ENCODE results near the gene TJP2. TPM values are rescaled to one million over a fixed set of nuclear protein-coding genes. Genes with fewer than 3 reads are reported as not detected.

Gene TJP2
- total RNA-seq, 3 donors from 2014 or later = 3.1 to 5.8 (median 4.1) TPM

- ATAC-seq = no peak
- peaks cover 45% of the 10 kb centered on the region for H3K4me1 Mint-ChIP-seq (ENCODE audit: low read depth)
- H3K27me3 Mint-ChIP-seq (ENCODE audit: low read depth) = peaks cover 37% of the 10 kb centered on the region
- DNase-seq = no peak
- no peaks in the 10 kb centered on the region for H3K9me3 Mint-ChIP-seq
- peak overlapping the region; percentile 75 for H3K4me3 Mint-ChIP-seq
- no peaks in the 10 kb centered on the region for H3K36me3 Mint-ChIP-seq (ENCODE audit: insufficient read depth)
These were observed 1.2 kb upstream of the TJP2 start for GRCh38 chr9:69172895-69173294.

DNA sequence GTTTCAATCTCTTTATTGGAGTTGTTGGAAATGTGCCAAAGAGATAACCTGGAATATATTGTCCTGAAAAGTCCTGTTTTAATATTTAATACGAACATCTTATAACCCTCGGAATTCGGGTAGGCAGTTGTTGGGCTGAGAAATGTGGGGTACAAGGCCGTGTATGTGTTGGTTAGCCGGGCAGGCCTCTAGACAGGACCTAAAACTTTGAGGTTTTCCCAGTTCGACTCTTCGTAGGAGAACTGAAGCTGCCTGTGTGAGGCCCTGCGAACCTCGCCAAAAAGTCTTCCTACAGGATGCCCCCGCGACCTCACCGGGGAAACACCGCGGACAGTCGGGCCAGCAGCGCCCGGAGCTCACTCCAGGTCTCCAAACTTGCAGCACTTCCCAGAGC lies 583 bp upstream of the TJP2 start:
- Mint-ChIP-seq H3K36me3 (ENCODE audit: insufficient read depth) (no peaks in the 10 kb centered on the region), H3K9me3 (no peaks in the 10 kb centered on the region), H3K4me1 (ENCODE audit: low read depth) (peaks cover 46% of the 10 kb centered on the region), H3K4me3 (peak overlapping the region; percentile 75), H3K27me3 (ENCODE audit: low read depth) (peaks cover 37% of the 10 kb centered on the region)
- no peak for ATAC-seq
- DNase-seq = no peak

DNA sequence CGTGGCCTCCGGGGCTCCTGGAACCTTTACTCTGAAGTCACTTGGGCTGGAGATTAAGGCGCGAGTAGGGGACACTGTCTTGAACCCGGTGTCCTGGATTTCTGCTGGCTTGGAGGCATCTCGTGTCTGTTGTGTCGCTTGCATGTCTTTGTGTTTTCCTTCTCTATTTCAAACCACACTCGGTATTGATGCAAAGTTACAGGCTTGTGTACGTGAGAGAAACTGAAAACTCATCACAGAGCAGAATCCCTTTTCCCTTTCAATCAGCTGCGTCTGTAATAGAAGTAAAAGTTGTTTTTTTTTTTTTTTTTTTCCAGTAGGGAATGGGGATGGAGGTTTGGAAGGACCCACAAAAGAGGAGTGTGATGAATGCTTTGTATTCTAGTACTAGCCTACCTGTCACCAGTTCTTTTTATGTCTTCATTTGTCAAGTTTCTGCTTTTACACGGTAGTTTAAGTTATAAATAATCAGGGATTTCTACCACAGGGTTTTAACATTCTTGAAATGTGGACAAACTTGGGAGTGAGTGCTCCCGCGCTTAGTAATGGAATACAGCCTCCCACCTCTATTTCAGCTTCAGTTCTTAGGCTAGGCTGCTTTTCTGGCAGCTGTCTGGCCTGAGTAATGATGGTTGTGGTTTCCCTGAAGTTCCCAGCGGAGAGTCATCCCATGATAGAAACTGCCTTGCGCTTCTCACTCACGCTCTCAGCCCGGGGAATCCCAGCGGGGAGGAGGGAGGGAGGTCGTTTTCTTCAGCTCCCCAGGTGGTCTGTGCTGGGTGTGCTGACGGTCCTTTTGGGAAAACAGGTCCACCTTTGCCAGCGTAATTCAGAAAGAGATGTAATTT lies 763 bp downstream of the TJP2 start:
- Mint-ChIP-seq H3K4me1 (ENCODE audit: low read depth) (peaks cover 41% of the 10 kb centered on the region), H3K27me3 (ENCODE audit: low read depth) (peaks cover 37% of the 10 kb centered on the region), H3K36me3 (ENCODE audit: insufficient read depth) (no peaks in the 10 kb centered on the region), H3K9me3 (no peaks in the 10 kb centered on the region), H3K4me3 (peak overlapping the region; percentile 85)
- no peak for DNase-seq
- ATAC-seq = peak; percentile 83 to 87

- Mint-ChIP-seq H3K4me3 (peak overlapping the region; percentile 85), H3K4me1 (ENCODE audit: low read depth) (peaks cover 47% of the 10 kb centered on the region), H3K27me3 (ENCODE audit: low read depth) (peaks cover 37% of the 10 kb centered on the region), H3K36me3 (ENCODE audit: insufficient read depth) (no peaks in the 10 kb centered on the region), H3K9me3 (no peaks in the 10 kb centered on the region)
- ATAC-seq = peak; percentile 3 to 18
- DNase-seq = no peak
These were observed 1.4 kb downstream of the TJP2 start for GRCh38 chr9:69175486-69175885.

GRCh38 chr9:69176471-69177171 lies 2.5 kb downstream of the TJP2 start:
- DNase-seq = no peak
- H3K9me3 Mint-ChIP-seq = no peaks in the 10 kb centered on the region
- no peak for ATAC-seq
- H3K4me1 Mint-ChIP-seq (ENCODE audit: low read depth) = peaks cover 56% of the 10 kb centered on the region
- no peaks in the 10 kb centered on the region for H3K36me3 Mint-ChIP-seq (ENCODE audit: insufficient read depth)
- H3K4me3 Mint-ChIP-seq = no peak overlapping the region
- peaks cover 27% of the 10 kb centered on the region for H3K27me3 Mint-ChIP-seq (ENCODE audit: low read depth)

- peaks cover 57% of the 10 kb centered on the region for H3K4me1 Mint-ChIP-seq (ENCODE audit: low read depth)
- peaks cover 11% of the 10 kb centered on the region for H3K27me3 Mint-ChIP-seq (ENCODE audit: low read depth)
- H3K9me3 Mint-ChIP-seq = no peaks in the 10 kb centered on the region
- ATAC-seq (no peak), DNase-seq (no peak)
- no peaks in the 10 kb centered on the region for H3K36me3 Mint-ChIP-seq (ENCODE audit: insufficient read depth)
- no peak overlapping the region for H3K4me3 Mint-ChIP-seq
These were observed 4.5 kb downstream of the TJP2 start for GRCh38 chr9:69178583-69179011.

- no peaks in the 10 kb centered on the region for H3K36me3 Mint-ChIP-seq (ENCODE audit: insufficient read depth)
- no peaks in the 10 kb centered on the region for H3K9me3 Mint-ChIP-seq
- no peak overlapping the region for H3K4me3 Mint-ChIP-seq
- no peak for ATAC-seq
- no peak for DNase-seq
- H3K4me1 Mint-ChIP-seq (ENCODE audit: low read depth) = peaks cover 57% of the 10 kb centered on the region
- peaks cover 10% of the 10 kb centered on the region for H3K27me3 Mint-ChIP-seq (ENCODE audit: low read depth)
These were observed 5.0 kb downstream of the TJP2 start for GRCh38 chr9:69179037-69179436.

GRCh38 chr9:69180200-69180599 lies 6.1 kb downstream of the TJP2 start:
- DNase-seq = no peak
- Mint-ChIP-seq H3K4me1 (ENCODE audit: low read depth) (peaks cover 47% of the 10 kb centered on the region), H3K36me3 (ENCODE audit: insufficient read depth) (no peaks in the 10 kb centered on the region), H3K9me3 (no peaks in the 10 kb centered on the region), H3K27me3 (ENCODE audit: low read depth) (peaks cover 3% of the 10 kb centered on the region), H3K4me3 (no peak overlapping the region)
- ATAC-seq = no peak

DNA sequence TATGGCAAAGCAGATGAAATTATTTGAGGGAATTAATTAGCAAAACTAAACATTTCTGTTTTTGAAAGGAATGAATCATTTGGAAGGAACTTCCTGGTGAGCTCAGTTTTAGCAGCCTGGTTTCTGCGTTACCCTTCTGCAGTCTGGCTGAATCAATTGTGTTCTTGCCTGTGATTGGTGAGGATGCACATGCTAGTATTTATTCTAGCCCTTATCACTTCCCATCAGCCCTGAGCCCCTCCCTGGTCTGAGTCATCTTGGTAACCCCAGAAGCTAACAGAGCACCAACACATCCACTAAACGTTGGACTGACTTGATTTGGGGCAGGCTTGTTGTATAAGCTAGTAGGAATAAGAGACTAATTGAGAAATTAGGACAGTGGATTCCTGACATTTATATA lies 6.6 kb downstream of the TJP2 start:
- DNase-seq = peak; percentile 19
- H3K4me3 Mint-ChIP-seq = no peak overlapping the region
- peaks cover 42% of the 10 kb centered on the region for H3K4me1 Mint-ChIP-seq (ENCODE audit: low read depth)

GRCh38 chr9:69181908-69182353 lies 7.9 kb downstream of the TJP2 start:
- ATAC-seq (no peak), DNase-seq (no peak)
- H3K4me3 Mint-ChIP-seq = no peak overlapping the region
- H3K4me1 Mint-ChIP-seq (ENCODE audit: low read depth) = peaks cover 33% of the 10 kb centered on the region
- H3K27me3 Mint-ChIP-seq (ENCODE audit: low read depth) = no peaks in the 10 kb centered on the region
- H3K9me3 Mint-ChIP-seq = no peaks in the 10 kb centered on the region
- no peaks in the 10 kb centered on the region for H3K36me3 Mint-ChIP-seq (ENCODE audit: insufficient read depth)

More for the DNA sequence above, 6.6 kb downstream of the TJP2 start:
- no peaks in the 10 kb centered on the region for H3K27me3 Mint-ChIP-seq (ENCODE audit: low read depth)
- ATAC-seq = peak; percentile 92 to 95
- no peaks in the 10 kb centered on the region for H3K36me3 Mint-ChIP-seq (ENCODE audit: insufficient read depth)
- no peaks in the 10 kb centered on the region for H3K9me3 Mint-ChIP-seq

DNA sequence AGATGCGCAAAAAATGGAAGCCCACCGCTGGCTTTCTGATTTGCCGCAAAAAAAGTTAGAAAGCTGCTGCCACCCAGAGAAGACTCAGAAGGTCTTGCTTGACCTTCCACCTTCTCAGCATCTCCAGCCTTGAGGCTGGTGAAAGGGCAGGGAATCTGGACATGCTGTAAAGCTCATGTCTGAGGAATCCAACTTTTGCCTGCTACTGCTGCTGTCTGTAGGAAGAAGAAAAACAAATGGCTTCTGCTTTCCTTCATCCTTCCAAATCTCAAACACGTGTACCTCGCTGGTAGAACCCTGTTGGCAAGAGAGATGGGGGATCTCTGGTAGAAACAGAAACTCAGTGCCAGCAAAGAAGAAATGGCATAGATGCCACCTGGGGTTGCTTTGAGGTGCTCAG lies 10.2 kb downstream of the TJP2 start:
- Mint-ChIP-seq H3K9me3 (no peaks in the 10 kb centered on the region), H3K4me1 (ENCODE audit: low read depth) (peaks cover 28% of the 10 kb centered on the region), H3K4me3 (no peak overlapping the region), H3K27me3 (ENCODE audit: low read depth) (no peaks in the 10 kb centered on the region), H3K36me3 (ENCODE audit: insufficient read depth) (no peaks in the 10 kb centered on the region)
- ATAC-seq = no peak
- no peak for DNase-seq

DNA sequence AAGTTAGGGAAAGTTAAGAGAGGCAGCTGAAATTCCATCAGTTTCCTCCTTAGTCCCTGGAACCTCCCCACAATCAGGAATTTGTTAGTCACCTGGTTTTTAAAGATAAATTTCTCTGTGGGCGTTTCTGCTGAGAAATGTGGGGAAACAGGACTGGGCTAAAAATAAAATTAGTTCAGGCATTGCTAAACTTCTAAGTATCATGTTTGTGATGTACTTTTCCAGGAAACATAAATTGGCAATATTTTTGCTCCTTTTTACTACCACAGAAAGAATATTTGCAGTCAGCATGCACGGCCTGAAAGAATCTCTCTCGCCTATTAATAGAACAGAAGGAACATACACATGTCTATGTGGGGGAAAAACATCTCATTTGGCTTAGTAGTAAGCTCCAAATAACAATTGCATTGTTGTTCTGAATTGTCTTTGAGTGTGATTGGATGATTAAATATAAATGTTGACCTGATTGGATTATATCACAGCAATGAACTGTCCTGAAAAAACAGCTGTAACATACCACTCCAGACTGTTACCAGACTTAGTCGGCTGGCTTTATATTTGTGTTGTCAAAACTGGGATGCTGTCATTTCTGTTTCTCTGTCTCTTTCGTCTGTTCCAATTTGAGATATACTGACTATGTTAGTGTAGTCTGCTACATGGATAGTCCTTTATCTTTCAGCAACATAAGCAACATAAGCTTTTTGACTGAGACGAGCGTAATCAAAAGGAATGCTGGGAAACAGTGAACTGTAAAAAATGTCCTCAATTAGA lies 12.9 kb downstream of the TJP2 start:
- ATAC-seq (no peak), DNase-seq (no peak)
- peaks cover 15% of the 10 kb centered on the region for H3K4me1 Mint-ChIP-seq (ENCODE audit: low read depth)
- no peak overlapping the region for H3K4me3 Mint-ChIP-seq
- H3K27me3 Mint-ChIP-seq (ENCODE audit: low read depth) = no peaks in the 10 kb centered on the region
- H3K36me3 Mint-ChIP-seq (ENCODE audit: insufficient read depth) = no peaks in the 10 kb centered on the region
- H3K9me3 Mint-ChIP-seq = no peaks in the 10 kb centered on the region

DNA sequence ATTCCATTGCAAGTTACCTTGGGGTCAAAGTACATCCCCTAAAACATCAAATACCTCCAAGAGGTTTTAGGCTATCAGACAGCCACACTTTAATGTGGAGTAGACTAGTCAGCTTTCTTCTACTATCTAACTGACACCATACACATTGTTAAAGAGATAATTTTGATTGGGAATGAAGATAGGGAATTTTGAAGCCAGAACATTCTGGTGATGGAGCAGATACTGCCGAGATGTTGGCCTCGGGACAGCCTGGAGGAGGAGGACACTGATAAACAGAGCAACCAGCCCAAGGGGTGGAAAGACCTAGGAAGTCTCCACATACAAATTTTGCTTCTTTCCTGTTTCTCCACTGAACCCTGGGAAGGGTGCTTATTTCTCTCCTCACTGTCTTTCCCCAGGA lies 14.9 kb downstream of the TJP2 start:
- Mint-ChIP-seq H3K4me1 (ENCODE audit: low read depth) (peaks cover 13% of the 10 kb centered on the region), H3K9me3 (no peaks in the 10 kb centered on the region), H3K4me3 (no peak overlapping the region), H3K27me3 (ENCODE audit: low read depth) (no peaks in the 10 kb centered on the region), H3K36me3 (ENCODE audit: insufficient read depth) (no peaks in the 10 kb centered on the region)
- ATAC-seq (no peak), DNase-seq (no peak)

- DNase-seq (no peak), ATAC-seq (no peak)
- Mint-ChIP-seq H3K27me3 (ENCODE audit: low read depth) (no peaks in the 10 kb centered on the region), H3K36me3 (ENCODE audit: insufficient read depth) (no peaks in the 10 kb centered on the region), H3K9me3 (no peaks in the 10 kb centered on the region), H3K4me1 (ENCODE audit: low read depth) (peaks cover 13% of the 10 kb centered on the region), H3K4me3 (no peak overlapping the region)
These were observed 16.2 kb downstream of the TJP2 start for GRCh38 chr9:69190086-69190862.

All from activated T-cell treated with anti-CD3 and anti-CD28 coated beads, Interleukin-2, amount 50 U/mL, for 4 hours (primary cell).